ENCODE measurements around the gene AP3B1.

- TF ChIP-seq CTCF (conservative IDR thresholded peaks at IDR 0.05; ENCODE audit: low read length) (no peak), EZH2phosphoT487 (IDR thresholded peaks at IDR 0.05; ENCODE audit: borderline replicate concordance) (no peak)
Measured at GRCh38 chr5:78287833-78288232, 6.7 kb downstream of the AP3B1 start.
